Measurements from ENCODE around the gene GTSE1.

- TF ChIP-seq SIN3A (IDR thresholded peaks at IDR 0.05; ENCODE audit: borderline replicate concordance, insufficient read depth, low read length) (no peak), POLR2AphosphoS5 (IDR thresholded peaks at IDR 0.05; ENCODE audit: low read depth, low read length) (no peak), REST (IDR thresholded peaks at IDR 0.05; ENCODE audit: insufficient read depth in 1 of 2, low read depth in 2 of 2, low read length in 2 of 2) (peak in 1 of 2 experiments; percentile 65; a peak in 2 of 4 replicates), TAF1 (IDR thresholded peaks at IDR 0.05; ENCODE audit: borderline replicate concordance, insufficient read depth, low read length) (no peak)
Measured at GRCh38 chr22:46337870-46338269, 41.2 kb downstream of the GTSE1 start.
